Fibroblast of skin of right biceps (primary cell): ENCODE results near the gene FLNB.
"Not testable (repeated sequence)": the region's sequence is repeated elsewhere in the genome, so short reads cannot be mapped to it uniquely, and the experiment has no call there.

Experiments
- DNase-seq: peaks from one replicate; pipeline ENCODE4 v3.0.0-alpha.2; 2013

Gene FLNB

DNA sequence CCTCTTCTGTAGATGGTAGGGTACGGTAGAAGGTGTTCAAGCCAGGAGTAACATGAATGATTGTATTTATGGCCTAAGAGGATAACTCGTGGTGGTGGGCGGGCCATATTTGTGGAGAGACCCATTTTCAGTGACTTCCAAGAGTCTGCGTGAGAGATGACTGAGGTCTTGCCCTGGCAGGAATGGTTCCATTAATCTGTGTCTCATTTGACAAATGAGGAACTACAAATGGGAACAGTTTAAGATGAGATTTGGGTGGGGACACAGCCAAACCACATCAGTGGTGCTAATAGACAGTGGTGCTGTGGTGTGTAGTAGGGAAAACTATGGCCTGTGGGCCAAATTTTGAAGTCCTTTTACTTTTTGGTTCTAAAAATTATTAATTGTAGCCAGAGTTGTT is 47.1 kb downstream of the FLNB start:
- no peak for DNase-seq

GRCh38 chr3:58055891-58056290 is 47.7 kb downstream of the FLNB start:
- DNase-seq = not testable (repeated sequence)

GRCh38 chr3:58058361-58059263 is 50.4 kb downstream of the FLNB start:
- DNase-seq = peak; percentile 91

DNA sequence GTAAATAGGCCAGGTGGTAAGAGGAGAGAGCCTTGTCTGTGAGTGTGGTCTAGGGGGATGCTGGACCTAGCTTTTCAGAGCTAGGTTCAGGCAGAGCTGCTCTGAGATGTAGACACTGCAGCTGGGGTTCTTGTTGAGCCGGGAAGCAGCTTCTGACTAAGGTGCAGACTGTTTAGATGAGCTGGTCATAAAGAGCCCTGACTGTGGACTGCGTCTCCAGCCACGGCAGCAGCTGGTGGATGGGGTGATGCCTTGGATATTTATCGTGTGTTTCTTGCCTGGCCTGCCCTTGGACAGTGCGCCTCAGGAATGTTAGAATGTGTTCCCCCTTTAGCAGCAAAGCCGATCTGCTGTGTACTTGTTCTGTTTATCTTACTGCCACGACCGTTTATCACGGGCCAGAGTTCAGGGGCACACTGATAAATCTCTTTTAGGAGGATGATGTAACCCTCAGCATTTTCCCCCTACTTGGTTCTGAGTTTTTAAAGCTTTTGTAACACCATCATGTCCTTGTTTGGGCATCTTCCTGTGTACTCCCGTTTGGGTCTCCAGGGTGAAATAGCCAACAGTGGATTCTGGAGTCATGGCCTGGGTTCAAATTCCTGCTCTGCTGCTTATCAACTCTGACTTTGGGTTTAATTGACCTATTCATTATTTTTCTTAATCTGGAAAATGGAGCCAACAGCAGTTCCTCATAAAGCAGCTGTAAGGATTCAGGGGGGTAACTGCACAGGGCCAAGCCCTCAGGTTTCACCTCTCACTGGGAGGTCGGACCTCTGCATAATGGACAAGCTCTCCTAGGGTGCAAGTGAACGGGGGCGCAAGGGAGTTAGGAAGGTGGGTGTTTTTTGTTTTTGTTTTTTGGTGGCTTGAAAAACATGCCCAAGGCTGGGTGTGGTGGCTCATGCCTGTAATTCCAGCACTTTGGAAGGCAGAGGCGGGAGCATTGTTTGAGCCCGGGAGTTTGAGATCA is 51.4 kb downstream of the FLNB start:
- DNase-seq = peak; percentile 83

GRCh38 chr3:58062472-58062871 is 54.2 kb downstream of the FLNB start:
- peak; percentile 84 for DNase-seq

DNA sequence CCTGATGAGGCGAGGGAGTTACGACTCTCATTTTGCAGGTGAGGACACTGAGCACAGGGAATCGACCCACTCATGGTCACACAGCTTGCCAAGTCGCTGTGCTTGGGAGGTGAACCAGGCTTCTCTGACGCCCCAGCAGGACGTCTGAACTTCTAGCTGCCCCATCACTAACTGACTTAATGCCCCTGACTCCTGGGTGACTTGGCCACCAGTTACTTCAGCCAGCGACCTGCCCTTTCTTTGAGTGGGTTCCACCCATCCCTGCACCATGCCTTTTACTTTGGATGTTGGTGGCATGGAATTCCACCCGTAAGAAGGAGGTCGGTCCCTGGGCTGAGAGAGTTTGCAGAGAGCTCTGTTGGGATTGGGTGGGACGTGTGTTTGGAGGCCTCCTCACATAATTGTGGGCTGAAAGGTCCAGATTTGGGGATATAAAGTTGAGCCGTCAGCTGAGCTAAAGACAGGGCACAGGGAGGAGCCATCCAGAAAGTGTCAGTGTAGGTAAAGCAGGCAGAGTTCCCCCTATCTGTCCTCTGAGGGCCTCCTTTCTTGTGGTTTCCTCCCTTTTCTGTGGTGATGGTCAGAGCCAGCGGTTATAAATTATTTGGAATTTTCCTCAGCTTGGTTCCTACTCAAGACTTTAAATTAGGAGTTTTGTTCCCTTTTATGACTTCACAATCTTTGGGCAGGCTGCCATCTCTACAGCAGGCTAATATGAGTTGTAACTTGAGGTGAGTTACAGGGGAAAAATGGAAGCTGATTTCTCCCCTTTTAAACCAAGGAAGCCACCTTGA is 55.0 kb downstream of the FLNB start:
- DNase-seq = peak; percentile 93

- DNase-seq = no peak
These were observed 56.9 kb downstream of the FLNB start for GRCh38 chr3:58064923-58065638.

GRCh38 chr3:58065700-58066167 is 57.5 kb downstream of the FLNB start:
- DNase-seq = no peak

DNA sequence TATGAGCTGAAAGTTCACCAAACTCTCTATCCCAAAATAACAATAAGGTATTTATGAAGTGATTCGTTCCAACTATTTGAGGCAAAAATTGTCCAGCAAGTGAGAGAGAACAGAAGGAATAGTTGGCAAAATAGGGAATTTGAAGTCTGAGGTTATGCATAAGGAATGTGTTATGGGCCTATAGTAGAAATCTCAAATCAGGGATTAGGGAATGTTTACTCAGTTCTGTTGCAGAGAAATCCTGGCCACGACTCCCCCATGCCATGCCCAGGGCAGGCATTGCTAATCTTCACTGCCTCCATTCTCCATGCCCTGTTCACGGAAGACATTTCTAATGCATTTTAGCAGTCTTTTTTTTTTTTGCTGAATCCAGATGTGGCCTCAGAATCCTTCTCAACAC is 58.6 kb downstream of the FLNB start:
- DNase-seq = peak; percentile 90

GRCh38 chr3:58068122-58068809 is 60.0 kb downstream of the FLNB start:
- DNase-seq = no peak

- DNase-seq = no peak
These were observed 63.3 kb downstream of the FLNB start for GRCh38 chr3:58071480-58071971.

GRCh38 chr3:58072052-58072762 is 64.0 kb downstream of the FLNB start:
- peak; percentile 69 for DNase-seq

GRCh38 chr3:58072763-58073130 is 64.5 kb downstream of the FLNB start:
- no peak for DNase-seq

DNA sequence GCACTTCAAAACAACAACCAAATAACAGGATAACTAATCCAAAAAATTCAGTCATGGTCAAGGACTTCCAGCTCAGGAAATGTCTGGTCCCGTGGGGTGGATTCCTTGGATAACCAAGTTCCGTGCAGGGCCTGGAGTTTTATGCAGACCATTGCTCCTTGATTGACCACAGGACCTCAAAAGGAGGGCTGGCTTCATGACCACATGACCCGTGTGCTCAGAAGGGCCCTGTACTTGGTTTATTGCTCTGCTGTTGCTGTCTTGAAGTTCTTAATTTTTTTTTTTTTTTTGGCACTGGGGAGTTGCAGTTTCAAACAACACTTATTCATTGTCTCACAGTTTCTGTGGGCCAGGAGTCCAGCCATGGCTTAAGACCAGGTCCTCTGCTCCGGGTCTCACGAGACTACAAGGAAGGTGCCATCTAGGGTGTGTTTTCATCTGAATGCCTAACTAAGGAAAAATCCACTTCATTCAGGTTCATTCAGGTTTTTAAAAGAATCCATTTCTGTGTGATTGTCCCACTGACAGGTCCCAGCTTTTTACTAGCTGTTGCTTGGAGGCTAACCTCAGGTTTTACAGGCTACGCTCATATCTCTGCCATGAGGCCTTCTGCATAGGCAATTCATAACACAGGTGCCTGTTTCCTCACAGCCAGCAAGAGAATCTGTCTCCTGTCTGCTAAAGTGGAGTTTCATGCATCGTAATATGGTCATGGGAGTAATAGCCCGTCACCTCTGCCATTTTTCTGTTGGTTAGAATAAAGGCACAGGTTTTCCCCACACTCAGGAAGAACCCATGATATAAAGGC is 65.3 kb downstream of the FLNB start:
- DNase-seq = peak; percentile 34

- DNase-seq = no peak
These were observed 66.0 kb downstream of the FLNB start for GRCh38 chr3:58074116-58074715.

DNA sequence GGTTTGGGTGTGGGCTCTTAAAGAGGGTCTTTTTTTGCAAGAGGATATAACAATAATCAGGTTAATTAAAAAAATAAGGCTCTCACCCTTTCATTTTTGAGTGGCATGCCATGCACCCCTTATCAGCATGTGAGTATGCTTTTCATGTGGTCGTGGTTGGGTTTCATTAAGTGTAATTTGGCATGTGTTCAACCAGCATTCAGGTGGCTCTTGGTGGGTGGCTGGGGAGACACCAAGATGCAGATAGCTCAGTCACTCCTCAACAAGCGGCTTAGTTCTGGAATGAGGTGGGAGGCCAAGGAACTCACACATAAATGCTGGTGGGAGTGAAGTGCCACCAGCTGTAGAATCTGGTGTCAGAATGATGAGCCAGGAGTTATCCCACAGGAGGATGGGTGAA is 66.8 kb downstream of the FLNB start:
- no peak for DNase-seq

DNA sequence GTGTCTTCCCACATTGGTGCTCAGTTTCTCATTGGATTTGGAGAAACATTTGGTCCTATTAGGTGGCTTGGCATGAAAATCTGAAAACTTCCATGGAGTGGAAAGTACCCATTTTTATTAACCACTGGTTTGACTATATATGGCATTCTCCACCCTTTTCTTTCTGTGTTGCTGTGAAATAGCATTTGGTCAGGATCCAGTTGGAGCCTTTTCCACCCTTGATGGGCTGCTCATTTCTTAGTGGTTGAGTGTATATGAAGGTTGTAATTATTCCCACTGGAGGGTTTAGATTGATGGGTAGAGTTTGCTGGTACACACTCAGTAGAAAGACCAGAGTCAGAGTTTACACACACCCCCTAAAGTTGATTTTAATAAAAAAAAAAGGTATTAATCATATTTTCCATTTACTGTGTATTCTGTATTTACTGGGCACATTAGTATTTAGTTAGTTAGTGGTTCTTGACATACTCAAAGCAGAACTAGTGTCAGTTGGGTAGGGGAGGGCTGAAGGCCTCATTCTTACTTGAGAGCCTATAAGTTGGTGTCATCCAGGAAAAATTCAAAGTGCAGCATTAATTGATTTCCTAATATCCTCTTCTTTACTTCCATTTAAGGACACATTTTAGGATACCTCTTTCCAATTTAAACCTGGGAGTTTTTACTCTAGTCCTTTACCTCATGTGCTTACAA is 69.5 kb downstream of the FLNB start:
- DNase-seq = peak; percentile 44

GRCh38 chr3:58078610-58079009 is 70.4 kb downstream of the FLNB start:
- no peak for DNase-seq

GRCh38 chr3:58079773-58080172 is 71.6 kb downstream of the FLNB start:
- DNase-seq = no peak
